GM19452 (cell line): ENCODE data around the gene CFAP65.

Source experiments
- ATAC-seq: cut with Tn5 transposase; IDR thresholded peaks from one replicate; pipeline ENCODE4 v1.9.1; 2021; ENCODE audit not compliant: unreplicated experiment

The CFAP65 gene, protein sequence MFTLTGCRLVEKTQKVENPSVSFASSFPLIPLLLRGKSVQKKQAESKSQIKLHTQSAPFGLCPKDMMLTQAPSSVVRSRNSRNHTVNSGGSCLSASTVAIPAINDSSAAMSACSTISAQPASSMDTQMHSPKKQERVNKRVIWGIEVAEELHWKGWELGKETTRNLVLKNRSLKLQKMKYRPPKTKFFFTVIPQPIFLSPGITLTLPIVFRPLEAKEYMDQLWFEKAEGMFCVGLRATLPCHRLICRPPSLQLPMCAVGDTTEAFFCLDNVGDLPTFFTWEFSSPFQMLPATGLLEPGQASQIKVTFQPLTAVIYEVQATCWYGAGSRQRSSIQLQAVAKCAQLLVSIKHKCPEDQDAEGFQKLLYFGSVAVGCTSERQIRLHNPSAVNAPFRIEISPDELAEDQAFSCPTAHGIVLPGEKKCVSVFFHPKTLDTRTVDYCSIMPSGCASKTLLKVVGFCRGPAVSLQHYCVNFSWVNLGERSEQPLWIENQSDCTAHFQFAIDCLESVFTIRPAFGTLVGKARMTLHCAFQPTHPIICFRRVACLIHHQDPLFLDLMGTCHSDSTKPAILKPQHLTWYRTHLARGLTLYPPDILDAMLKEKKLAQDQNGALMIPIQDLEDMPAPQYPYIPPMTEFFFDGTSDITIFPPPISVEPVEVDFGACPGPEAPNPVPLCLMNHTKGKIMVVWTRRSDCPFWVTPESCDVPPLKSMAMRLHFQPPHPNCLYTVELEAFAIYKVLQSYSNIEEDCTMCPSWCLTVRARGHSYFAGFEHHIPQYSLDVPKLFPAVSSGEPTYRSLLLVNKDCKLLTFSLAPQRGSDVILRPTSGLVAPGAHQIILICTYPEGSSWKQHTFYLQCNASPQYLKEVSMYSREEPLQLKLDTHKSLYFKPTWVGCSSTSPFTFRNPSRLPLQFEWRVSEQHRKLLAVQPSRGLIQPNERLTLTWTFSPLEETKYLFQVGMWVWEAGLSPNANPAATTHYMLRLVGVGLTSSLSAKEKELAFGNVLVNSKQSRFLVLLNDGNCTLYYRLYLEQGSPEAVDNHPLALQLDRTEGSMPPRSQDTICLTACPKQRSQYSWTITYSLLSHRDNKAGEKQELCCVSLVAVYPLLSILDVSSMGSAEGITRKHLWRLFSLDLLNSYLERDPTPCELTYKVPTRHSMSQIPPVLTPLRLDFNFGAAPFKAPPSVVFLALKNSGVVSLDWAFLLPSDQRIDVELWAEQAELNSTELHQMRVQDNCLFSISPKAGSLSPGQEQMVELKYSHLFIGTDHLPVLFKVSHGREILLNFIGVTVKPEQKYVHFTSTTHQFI (N-terminal part only)

DNA sequence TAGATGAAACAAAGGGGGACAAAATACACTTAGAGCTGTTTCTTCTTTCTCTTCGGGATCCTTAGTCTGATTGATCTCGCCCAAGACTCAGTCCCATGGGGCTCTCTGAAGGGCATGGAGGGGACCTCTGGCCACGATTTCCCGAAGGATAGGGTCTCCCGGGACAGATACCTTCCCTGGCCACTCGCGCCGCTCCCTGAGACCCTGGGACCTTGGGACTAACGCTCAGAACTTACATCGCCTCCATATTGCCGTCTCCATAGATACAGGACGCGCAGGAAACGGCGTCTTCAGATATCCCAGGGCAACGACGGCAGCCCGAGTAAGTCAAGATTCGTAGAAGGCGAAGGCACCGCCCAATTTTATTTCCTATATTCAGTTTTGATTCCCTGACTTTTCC, at the start of gene CFAP65:
CFAP65 (minus strand) TSS at position 265 of the 400 bp plus-strand sequence. CDS start 2,468 bp downstream, outside the sequence.
- ATAC-seq: no peak

DNA sequence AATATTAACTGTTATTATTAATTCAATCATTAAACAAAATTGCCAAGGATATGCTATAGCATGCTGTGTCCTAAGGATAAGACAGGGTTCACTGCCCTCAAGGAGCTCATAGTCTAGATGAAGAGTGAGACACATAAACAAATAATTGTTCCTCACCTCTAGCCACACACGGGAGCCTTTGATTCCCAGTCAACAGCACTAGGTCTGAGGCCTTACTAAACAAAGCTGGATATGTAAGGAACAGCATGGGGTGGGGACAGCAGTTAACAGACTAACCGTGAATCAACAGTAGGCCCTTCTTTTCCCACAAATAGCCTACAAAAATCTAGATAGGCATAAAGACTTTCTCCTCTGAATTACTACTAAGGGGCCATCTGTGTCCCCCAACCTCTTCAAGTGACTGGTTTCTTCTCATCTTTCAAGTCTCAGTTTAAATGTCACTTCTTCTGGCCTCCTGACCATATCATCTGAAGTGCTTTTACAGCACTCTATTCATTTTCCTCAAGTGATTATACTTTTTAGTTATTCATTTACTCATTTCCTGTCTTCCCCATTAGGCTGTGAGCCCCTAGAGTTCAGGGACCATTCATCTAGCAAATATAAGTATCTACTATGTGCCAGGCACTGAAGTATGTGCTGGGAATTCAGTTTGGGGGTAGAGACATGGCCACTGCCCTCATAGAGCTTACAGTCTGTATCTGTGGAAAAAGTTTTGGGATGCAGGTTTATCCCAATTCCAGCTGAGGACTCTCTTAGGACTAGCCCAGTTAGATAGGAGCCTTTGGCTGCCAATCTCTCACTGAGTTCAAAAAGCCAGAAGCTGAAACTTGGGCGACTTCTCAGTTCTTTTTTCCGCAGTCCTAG, 49.4 kb upstream of the CFAP65 start:
- no peak for ATAC-seq

DNA sequence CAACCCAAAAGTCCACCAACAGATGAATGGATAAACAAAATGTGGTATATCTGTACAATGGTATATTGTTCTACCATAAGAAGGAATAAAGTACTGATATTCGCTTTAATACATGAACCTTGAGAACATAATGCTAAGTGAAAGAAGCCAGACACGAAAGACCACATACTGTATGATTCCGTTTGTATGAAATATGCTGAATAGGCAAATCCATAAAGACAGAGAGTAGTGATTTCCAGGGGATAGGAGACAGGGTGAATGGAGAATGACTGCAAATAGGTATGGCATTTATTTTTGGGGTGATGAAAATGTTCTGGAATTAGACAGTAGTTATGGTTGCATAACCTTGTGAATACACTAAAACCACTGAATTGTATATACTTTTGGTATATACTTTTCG, 48.0 kb upstream of the CFAP65 start:
- no peak for ATAC-seq

DNA sequence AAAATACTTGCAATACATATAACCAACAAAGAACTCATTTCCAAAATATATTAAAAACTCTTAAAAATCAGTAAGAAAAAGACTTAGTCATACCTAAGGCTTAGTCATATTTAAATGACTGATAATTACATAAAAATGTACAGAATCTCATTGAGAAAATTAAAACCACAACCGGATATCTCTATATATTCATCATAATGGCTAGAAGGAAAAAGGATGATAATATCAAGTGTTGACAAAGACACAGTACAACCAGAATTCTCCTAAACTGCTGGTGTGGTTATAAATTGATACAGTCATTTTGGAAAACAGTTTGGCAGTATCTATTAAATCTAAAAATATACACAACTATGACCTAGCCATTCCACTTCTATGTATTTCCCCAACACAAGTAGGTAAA, 46.5 kb upstream of the CFAP65 start:
- ATAC-seq: no peak

GRCh38 chr2:219087361-219087760, 46.0 kb upstream of the CFAP65 start:
- no peak for ATAC-seq

DNA sequence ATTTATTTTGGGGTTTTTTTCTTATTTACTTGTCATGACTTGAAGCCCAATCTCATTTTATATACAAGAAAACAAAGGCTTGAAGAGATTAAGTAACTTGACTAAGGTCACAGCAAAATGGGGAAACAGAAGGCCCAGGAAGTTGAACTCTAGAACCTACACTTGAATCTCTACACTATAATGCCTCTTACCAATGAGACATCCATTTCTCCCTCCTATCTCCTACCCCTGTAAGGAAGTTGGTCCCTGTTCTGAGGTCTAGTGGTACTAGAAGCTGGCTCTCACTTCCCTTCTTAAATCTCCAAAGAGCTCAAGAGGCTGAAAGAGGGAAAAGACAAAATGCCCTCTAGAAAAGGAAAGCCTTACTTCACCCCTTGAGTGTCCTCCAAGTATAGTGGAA, 44.9 kb upstream of the CFAP65 start:
- no peak for ATAC-seq

GRCh38 chr2:219084791-219085190, 43.5 kb upstream of the CFAP65 start:
- ATAC-seq: no peak

DNA sequence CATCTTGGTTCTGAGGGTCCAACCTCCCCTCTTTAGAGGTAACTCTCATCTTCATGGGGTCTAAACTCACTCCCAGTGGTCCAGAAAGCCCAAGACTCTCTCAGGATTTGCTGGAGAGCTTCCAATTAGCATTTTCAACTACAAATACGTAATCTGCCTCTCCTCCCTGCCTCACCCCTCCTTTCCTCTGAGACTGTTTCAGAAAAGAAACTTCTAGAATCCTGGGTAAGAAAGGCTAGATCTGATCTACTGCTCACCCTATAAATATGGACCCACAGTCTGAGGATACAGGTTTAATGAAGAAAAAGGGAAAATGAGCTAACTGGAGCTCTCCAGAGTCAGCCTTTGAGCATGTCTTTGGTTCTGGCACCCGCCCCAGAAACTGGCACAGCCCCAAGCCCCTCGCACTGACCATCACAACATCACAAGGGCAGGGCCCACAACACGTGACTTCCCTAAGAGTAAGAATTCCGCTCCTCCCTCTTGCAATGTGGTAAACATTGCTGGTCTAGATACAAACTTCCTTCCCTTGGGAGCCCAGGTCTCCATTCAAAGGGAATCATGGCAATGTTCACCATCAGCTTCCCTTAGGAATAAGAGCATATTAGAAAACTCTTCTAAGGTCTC, 41.1 kb upstream of the CFAP65 start:
- no peak for ATAC-seq

DNA sequence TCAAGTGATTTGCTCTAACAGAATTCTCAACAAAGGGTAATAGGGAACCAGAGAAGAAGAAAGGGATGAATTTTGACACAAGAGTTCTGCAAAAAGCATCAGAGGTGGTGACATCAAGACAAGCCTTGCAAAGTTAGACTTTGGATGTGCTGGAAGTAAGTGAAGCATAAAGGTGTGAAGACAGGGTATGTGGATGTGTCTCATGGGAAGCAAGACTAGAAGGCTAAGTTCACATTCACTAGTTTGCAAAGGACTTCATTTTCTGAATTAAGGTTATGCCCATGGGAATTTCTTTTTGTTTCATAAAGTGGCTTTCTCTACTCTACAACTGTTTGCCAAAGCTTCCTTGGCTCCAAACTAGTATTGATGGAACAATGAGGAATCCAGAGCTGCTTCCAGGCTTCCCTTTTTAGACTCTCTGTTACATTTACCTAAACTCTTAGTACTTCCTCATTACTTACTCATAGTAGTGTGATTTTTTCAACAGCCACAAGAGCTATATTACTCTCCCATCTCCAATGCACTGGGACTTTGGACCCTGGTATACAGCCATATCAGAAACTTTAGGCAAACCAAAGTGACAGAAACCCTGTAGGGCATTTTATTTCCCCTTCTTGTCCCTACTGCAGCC, 40.5 kb upstream of the CFAP65 start:
- peak; percentile 66 for ATAC-seq

GRCh38 chr2:219081096-219081495, 39.8 kb upstream of the CFAP65 start:
- no peak for ATAC-seq

DNA sequence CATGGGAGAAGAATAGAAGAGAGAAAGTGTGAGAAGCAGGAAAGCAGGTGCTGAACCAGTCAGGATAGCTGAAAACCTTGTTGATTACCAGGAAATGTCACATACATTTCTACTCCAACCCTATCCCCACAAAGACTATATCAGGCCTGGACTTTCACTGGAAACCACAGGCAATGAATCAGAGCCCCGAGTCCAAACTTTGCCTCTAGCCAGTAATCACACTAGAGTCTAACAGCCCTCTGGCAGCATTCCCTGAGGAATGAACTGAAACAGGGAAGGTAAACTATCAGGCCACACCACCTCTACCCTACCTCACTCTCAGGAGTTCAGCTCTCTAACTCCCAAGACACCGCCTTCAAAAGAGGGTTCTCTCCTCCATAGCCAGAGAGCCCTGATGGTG, 38.1 kb upstream of the CFAP65 start:
- ATAC-seq: no peak

- no peak for ATAC-seq
Observed at GRCh38 chr2:219078951-219079350, 37.6 kb upstream of the CFAP65 start.

- ATAC-seq: no peak
Observed at GRCh38 chr2:219078126-219078525, 36.8 kb upstream of the CFAP65 start.

DNA sequence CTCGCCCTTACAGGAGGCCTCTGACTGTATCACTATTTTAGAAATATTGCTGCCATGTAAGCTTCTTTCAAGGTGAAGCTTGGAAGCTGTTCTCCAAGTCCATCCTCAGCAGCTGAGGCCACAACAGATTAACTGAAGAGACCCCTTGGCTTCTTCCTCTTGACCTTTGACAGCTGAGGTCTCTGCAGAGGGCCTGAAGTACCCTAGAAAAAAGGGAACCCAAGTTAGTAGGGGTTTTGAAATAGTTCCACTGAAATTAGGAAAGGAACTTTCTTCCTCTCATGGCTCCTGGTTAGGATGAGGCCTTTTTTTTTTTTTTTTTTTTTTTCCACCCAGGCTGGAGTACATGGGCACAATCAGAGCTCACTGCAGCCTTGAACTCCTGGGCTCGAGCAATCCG, 34.9 kb upstream of the CFAP65 start:
- ATAC-seq: no peak

DNA sequence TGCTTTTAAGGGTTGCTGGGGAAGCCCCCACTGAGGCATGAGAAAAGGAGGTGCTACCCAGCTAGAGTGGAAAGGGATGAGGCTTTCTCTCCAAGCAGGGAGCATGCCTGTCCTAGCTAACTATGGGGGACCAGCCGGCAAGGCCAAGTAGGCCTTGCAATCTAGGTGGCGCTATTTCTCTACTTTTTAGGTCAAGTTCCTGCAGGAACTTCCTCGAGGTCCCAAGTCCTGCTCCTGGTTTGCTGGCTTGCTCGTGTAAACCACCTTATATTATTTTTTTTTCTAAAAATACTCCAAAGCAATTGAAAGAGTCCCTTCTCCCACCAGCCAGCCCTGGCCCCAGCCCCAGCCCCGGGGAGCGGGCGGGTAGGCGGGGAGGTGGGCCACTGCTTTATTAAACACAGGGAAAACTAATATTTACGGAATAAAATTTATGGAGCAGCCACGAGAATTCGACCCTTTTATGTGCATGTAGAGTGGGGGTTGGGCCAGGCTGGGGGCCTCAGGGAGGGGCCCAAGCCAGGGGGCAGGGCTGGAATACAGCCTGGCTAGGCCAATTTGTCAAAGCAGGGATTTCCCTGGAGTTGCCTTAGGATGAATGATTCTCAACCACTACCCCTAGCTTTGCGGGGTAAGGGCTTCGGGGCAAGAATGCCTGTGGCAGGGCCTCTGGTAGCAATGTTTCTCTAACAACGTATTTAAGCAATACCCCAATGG, 32.3 kb upstream of the CFAP65 start:
- no peak for ATAC-seq

DNA sequence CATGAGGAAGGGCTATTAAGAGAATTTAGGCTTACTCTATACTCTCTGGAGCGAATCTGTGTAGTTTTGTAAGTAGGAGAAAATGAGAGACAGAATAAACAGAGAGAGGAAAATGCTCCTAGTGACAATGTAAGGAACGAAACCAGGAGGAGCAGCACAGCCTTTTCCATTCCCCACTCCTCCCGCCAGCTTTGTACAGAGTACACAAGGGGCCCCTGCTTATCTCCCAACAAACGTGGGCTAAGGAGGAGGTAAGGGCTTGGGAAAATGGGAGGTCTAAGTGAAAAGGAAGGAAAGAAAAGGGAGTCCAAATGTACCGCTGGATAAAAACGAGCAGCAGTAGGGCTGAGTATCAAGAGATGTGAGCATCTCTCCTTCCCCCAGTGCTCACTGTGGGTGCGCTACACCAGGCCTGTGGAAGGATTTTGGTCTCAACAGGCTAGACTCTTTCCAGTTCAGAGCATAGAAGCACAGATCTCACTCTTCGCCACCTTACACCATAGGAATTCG, 31.5 kb upstream of the CFAP65 start:
- ATAC-seq: no peak

GRCh38 chr2:219071131-219071816, 30.0 kb upstream of the CFAP65 start:
- ATAC-seq: no peak

- no peak for ATAC-seq
Observed at GRCh38 chr2:219065484-219065883, 24.2 kb upstream of the CFAP65 start.
